Astrocyte (in vitro differentiated cells and primary cell): Measurements from ENCODE around the gene IMMP2L. TPM values are rescaled to one million over a fixed set of nuclear protein-coding genes. Genes with fewer than 3 reads are reported as not detected.

Experiments
- DNase-seq: peaks from one replicate; pipeline ENCODE4 v3.0.0-alpha.2; 2010; ENCODE audit warnings: low read depth
- FAIRE-seq: peaks from 2 replicates; lab custom pipeline; 2011; peaks lifted over from hg19 to GRCh38; lab: Jason Lieb, UNC
- H2AFZ ChIP-seq: 2 replicates; pipeline ENCODE4 v1.6.0; 2012; ENCODE audit warnings: low read depth, low read length, inconsistent platforms
- H3K27ac ChIP-seq: 2 replicates; pipeline ENCODE4 v1.5.1; 2011; ENCODE audit warnings: low read depth, low read length, inconsistent platforms
- H3K27me3 ChIP-seq: 2 replicates; pipeline ENCODE4 v1.6.0; 2011; ENCODE audit warnings: low read length, inconsistent platforms; ENCODE audit not compliant: insufficient read depth
- H3K36me3 ChIP-seq: 2 replicates; pipeline ENCODE4 v1.5.1; 2011; ENCODE audit warnings: low read length, inconsistent platforms; ENCODE audit not compliant: insufficient read depth
- H3K4me1 ChIP-seq: 2 replicates; pipeline ENCODE4 v1.5.1; 2011; ENCODE audit warnings: low read length, inconsistent platforms; ENCODE audit not compliant: insufficient read depth
- H3K4me2 ChIP-seq: 2 replicates; pipeline ENCODE4 v1.6.0; 2012; ENCODE audit warnings: low read length, inconsistent platforms
- H3K4me3 ChIP-seq: 2 replicates; pipeline ENCODE4 v1.5.1; 2011; ENCODE audit warnings: low read depth, mild to moderate bottlenecking, low read length, inconsistent platforms; ENCODE audit not compliant: insufficient read depth
- H3K79me2 ChIP-seq: 2 replicates; pipeline ENCODE4 v1.6.0; 2012; ENCODE audit warnings: mild to moderate bottlenecking, low read length, inconsistent platforms; ENCODE audit not compliant: insufficient read depth
- H3K9ac ChIP-seq: 2 replicates; pipeline ENCODE4 v1.6.0; 2012; ENCODE audit warnings: mild to moderate bottlenecking, low read length, inconsistent platforms
- H3K9me3 ChIP-seq: 2 replicates; pipeline ENCODE4 v1.5.1; 2012; ENCODE audit warnings: low read depth, mild to moderate bottlenecking, low read length, inconsistent platforms; ENCODE audit not compliant: insufficient read depth
- H4K20me1 ChIP-seq: 2 replicates; pipeline ENCODE4 v1.6.0; 2012; ENCODE audit warnings: low read length, inconsistent platforms; ENCODE audit not compliant: insufficient read depth
- H3K27ac Mint-ChIP-seq: one replicate; pipeline ENCODE4 v1.8.0; 2021; ENCODE audit warnings: mild to moderate bottlenecking, mixed read lengths; ENCODE audit not compliant: unreplicated experiment
- H3K27me3 Mint-ChIP-seq: one replicate; pipeline ENCODE4 v1.8.0; 2021; ENCODE audit warnings: low read depth, mixed read lengths; ENCODE audit not compliant: unreplicated experiment
- H3K36me3 Mint-ChIP-seq: one replicate; pipeline ENCODE4 v1.8.0; 2021; ENCODE audit warnings: low read depth, mixed read lengths; ENCODE audit not compliant: unreplicated experiment
- H3K4me1 Mint-ChIP-seq: one replicate; pipeline ENCODE4 v1.8.0; 2021; ENCODE audit warnings: low read depth, mixed read lengths; ENCODE audit not compliant: unreplicated experiment
- H3K4me3 Mint-ChIP-seq: one replicate; pipeline ENCODE4 v1.8.0; 2021; ENCODE audit warnings: mild to moderate bottlenecking, moderate library complexity, mixed read lengths; ENCODE audit not compliant: unreplicated experiment
- H3K9me3 Mint-ChIP-seq: one replicate; pipeline ENCODE4 v1.8.0; 2021; ENCODE audit warnings: mild to moderate bottlenecking, mixed read lengths; ENCODE audit not compliant: unreplicated experiment
- CTCF ChIP-seq: IDR thresholded peaks from 2 replicates; pipeline ENCODE4 v1.5.1; 2011; ENCODE audit warnings: low read depth, mild to moderate bottlenecking, inconsistent platforms, low read length, moderate library complexity; ENCODE audit not compliant: insufficient read depth
- EZH2 ChIP-seq: IDR thresholded peaks from 2 replicates; pipeline ENCODE4 v1.6.1; 2012; ENCODE audit warnings: mild to moderate bottlenecking, low read length, inconsistent platforms; ENCODE audit not compliant: insufficient read depth
- total RNA-seq: library from RNA; stranded (reverse); gene quantifications from 2 replicates; pipeline ENCODE4 v1.2.1, GENCODE V29; 2021

Gene IMMP2L
- total RNA-seq, 1 donor from 2014 or later: 13.8 TPM

GRCh38 chr7:111330235-111330523 is 232.1 kb downstream of the IMMP2L start:
- H3K27me3 Mint-ChIP-seq: no peaks in the 10 kb centered on the region
- no peak overlapping the region for H2AFZ ChIP-seq
- no peaks in the 10 kb centered on the region for H3K27me3 ChIP-seq
- no peak overlapping the region for H3K27ac ChIP-seq
- H3K9ac ChIP-seq: no peak overlapping the region
- H3K36me3 Mint-ChIP-seq: no peaks in the 10 kb centered on the region
- no peak overlapping the region for H3K4me2 ChIP-seq
- no peaks in the 10 kb centered on the region for H3K36me3 ChIP-seq
- peaks cover 3% of the 10 kb centered on the region for H3K9me3 Mint-ChIP-seq
- H4K20me1 ChIP-seq: no peaks in the 10 kb centered on the region
- no peaks in the 10 kb centered on the region for H3K4me1 Mint-ChIP-seq
- H3K27ac Mint-ChIP-seq: no peak overlapping the region
- no peaks in the 10 kb centered on the region for H3K4me1 ChIP-seq
- no peaks in the 10 kb centered on the region for H3K9me3 ChIP-seq
- TF ChIP-seq CTCF (no peak), EZH2 (no peak)
- no peaks in the 10 kb centered on the region for H3K79me2 ChIP-seq
- H3K4me3 ChIP-seq: no peak overlapping the region
- FAIRE-seq: no peak
- DNase-seq: no peak
- no peak overlapping the region for H3K4me3 Mint-ChIP-seq

DNA sequence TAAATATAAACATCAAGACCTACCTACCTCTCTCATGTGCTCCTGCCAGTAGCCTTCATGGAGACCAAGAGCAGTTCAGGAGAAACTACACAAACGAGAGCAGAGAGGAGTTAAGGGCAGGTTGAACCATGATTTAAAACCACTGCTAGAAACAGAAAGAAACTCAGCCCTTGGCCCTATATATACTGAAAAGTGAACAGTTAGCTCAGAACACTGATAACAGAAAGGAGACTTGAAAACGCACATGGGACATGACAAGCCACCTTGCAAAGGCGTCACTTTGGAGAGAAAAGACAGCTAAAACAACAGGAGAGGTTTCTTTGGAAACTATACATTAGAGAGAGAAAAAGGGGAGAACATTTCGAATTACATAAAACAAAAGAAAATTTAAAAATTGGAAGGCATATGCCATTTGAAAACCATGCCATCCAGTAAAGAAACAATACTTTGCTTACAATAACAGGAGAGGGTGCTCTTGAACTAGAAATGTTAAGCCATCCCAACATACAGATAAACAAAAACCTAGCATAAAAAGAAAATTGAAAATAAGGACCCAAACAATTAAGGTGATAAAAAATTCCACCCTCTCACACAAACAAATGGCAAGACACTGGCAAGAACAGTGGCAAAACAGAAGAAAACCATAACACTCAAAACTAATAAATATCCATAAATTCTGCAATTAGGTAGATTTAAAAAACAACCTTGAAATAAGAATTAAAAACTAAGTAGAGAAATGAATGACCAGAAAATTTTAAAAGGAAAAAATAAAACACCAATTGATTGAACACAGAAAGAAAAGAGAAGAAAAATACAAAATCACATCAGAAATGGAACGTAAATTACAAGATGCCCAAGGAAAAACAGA is 232.7 kb downstream of the IMMP2L start:
- Histone ChIP-seq H3K4me3 (no peak overlapping the region), H4K20me1 (no peaks in the 10 kb centered on the region), H3K27me3 (no peaks in the 10 kb centered on the region), H3K4me2 (no peak overlapping the region), H3K9ac (no peak overlapping the region), H3K4me1 (no peaks in the 10 kb centered on the region), H3K9me3 (no peaks in the 10 kb centered on the region), H3K79me2 (no peaks in the 10 kb centered on the region), H3K27ac (no peak overlapping the region), H3K36me3 (no peaks in the 10 kb centered on the region), H2AFZ (no peak overlapping the region)
- H3K36me3 Mint-ChIP-seq: no peaks in the 10 kb centered on the region
- no peaks in the 10 kb centered on the region for H3K4me1 Mint-ChIP-seq
- H3K4me3 Mint-ChIP-seq: no peak overlapping the region
- no peak overlapping the region for H3K27ac Mint-ChIP-seq
- TF ChIP-seq CTCF: no peak
- no peak for TF ChIP-seq EZH2
- H3K27me3 Mint-ChIP-seq: no peaks in the 10 kb centered on the region
- FAIRE-seq: no peak
- no peak for DNase-seq
- peaks cover 3% of the 10 kb centered on the region for H3K9me3 Mint-ChIP-seq

GRCh38 chr7:111328487-111328886 is 233.8 kb downstream of the IMMP2L start:
- no peak overlapping the region for H3K4me3 ChIP-seq
- Mint-ChIP-seq H3K27ac (no peak overlapping the region), H3K9me3 (no peaks in the 10 kb centered on the region), H3K36me3 (no peaks in the 10 kb centered on the region), H3K27me3 (no peaks in the 10 kb centered on the region), H3K4me1 (no peaks in the 10 kb centered on the region), H3K4me3 (no peak overlapping the region)
- no peaks in the 10 kb centered on the region for H4K20me1 ChIP-seq
- no peak overlapping the region for H3K4me2 ChIP-seq
- no peaks in the 10 kb centered on the region for H3K27me3 ChIP-seq
- no peaks in the 10 kb centered on the region for H3K79me2 ChIP-seq
- DNase-seq: no peak
- H3K36me3 ChIP-seq: no peaks in the 10 kb centered on the region
- no peak for FAIRE-seq
- H3K9ac ChIP-seq: no peak overlapping the region
- no peak overlapping the region for H2AFZ ChIP-seq
- no peaks in the 10 kb centered on the region for H3K9me3 ChIP-seq
- H3K4me1 ChIP-seq: no peaks in the 10 kb centered on the region
- no peak overlapping the region for H3K27ac ChIP-seq
- TF ChIP-seq CTCF (no peak), EZH2 (no peak)
